ENCODE results near the gene INS. TPM values are rescaled to one million over a fixed set of nuclear protein-coding genes. Genes with fewer than 3 reads are reported as not detected.

INS gene
- total and polyA plus RNA-seq, 2 of the 13 experiments (the other 11 are each of a cell fraction or from before 2014, with no cell fraction given), result not detected

DNA sequence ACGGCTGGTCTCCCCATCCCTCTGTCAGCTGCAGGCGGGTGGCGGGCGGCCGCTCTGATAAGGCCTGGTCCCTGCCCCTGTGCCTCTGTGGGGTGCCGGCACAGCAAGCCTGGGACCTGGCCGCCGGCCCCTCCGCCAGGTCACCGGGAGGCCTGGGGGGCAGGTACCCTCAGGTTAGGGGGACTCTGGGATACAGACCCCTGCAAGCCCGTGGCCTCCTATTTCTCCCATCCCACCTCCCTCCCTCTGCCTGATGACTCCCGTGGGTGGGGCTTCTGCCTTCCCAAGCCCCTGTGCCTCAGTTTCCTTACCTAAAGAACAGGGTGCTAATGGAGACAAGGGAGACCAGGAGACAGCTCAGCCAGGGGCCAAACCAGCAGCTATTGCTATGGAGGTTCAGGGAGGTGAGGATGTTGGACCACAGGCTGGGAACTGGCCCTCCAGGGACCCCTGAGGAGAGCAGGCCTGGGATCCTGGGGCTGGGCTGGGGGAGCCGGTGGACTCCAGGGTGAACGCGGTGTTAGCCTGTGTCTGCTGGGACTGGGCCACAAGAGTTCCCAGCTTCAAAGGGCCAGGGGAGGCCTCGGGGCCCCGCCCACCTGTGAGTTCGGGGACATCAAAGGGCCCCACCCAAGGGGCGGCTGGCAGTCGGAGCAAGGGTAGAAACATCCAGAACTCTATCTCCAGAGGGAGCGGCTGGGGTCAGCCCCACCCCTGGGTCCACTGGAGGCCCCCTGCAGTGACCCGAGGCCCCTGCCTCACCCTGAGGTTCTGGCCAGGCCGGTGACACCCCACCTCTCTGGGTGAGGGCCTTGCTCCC is 42.6 kb upstream of the INS start (continued):
- no peak for TF ChIP-seq ZNF564 (CRISPR knock-in tag; IDR thresholded peaks at IDR 0.05)
- no peak for TF ChIP-seq ZFP62 (CRISPR knock-in tag; IDR thresholded peaks at IDR 0.05)
- TF ChIP-seq MYNN (CRISPR knock-in tag; IDR thresholded peaks at IDR 0.05; ENCODE audit: low read depth), result no peak
- TF ChIP-seq ZNF850 (CRISPR knock-in tag; conservative IDR thresholded peaks at IDR 0.05), result no peak
- TF ChIP-seq ZNF235 (CRISPR knock-in tag; IDR thresholded peaks at IDR 0.05; ENCODE audit: borderline replicate concordance), result no peak
- no peak for TF ChIP-seq ZNF282 (IDR thresholded peaks at IDR 0.05; ENCODE audit: partially characterized antibody)
- no peak for TF ChIP-seq IKZF4 (CRISPR knock-in tag; IDR thresholded peaks at IDR 0.05; ENCODE audit: borderline replicate concordance, low read depth, not compliant biosample characterization)
- peak; percentile 75 for TF ChIP-seq MED1 (CRISPR knock-in tag; IDR thresholded peaks at IDR 0.05)
- no peak for TF ChIP-seq ZNF543 (CRISPR knock-in tag; IDR thresholded peaks at IDR 0.05)
- TF ChIP-seq EZH2 (conservative IDR thresholded peaks at IDR 0.05; ENCODE audit: low read depth, low read length), result no peak
- no peak; the same call in 1 of the 2 replicates for TF ChIP-seq HDAC1 (CRISPR knock-in tag; IDR thresholded peaks at IDR 0.05)
- no peak for TF ChIP-seq SRSF4 (IDR thresholded peaks at IDR 0.05; ENCODE audit: low read depth, low read length, poor library complexity, severe bottlenecking)
- TF ChIP-seq, protein P1, sequence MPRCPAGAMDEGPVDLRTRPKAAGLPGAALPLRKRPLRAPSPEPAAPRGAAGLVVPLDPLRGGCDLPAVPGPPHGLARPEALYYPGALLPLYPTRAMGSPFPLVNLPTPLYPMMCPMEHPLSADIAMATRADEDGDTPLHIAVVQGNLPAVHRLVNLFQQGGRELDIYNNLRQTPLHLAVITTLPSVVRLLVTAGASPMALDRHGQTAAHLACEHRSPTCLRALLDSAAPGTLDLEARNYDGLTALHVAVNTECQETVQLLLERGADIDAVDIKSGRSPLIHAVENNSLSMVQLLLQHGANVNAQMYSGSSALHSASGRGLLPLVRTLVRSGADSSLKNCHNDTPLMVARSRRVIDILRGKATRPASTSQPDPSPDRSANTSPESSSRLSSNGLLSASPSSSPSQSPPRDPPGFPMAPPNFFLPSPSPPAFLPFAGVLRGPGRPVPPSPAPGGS (CRISPR knock-in tag; IDR thresholded peaks at IDR 0.05), result peak; percentile 22; the same call in 1 of the 2 replicates
- TF ChIP-seq MIER3 (CRISPR knock-in tag; IDR thresholded peaks at IDR 0.05; ENCODE audit: borderline replicate concordance), result no peak
- TF ChIP-seq NBN (conservative IDR thresholded peaks at IDR 0.05), result no peak
- TF ChIP-seq GLI4 (CRISPR knock-in tag; IDR thresholded peaks at IDR 0.05; ENCODE audit: borderline replicate concordance), result no peak
- TF ChIP-seq ZFY (CRISPR knock-in tag; IDR thresholded peaks at IDR 0.05), result peak; percentile 68
- no peak for TF ChIP-seq ZNF75D (CRISPR knock-in tag; IDR thresholded peaks at IDR 0.05; ENCODE audit: borderline replicate concordance)
- TF ChIP-seq MAZ (IDR thresholded peaks at IDR 0.05; ENCODE audit: borderline replicate concordance, low read depth, low read length), result no peak
- TF ChIP-seq MAZ (CRISPR knock-in tag; IDR thresholded peaks at IDR 0.05; ENCODE audit: low read depth), result no peak
- TF ChIP-seq NR1H2 (CRISPR knock-in tag; IDR thresholded peaks at IDR 0.05; ENCODE audit: borderline replicate concordance, low read depth), result no peak
- TF ChIP-seq, protein P2, sequence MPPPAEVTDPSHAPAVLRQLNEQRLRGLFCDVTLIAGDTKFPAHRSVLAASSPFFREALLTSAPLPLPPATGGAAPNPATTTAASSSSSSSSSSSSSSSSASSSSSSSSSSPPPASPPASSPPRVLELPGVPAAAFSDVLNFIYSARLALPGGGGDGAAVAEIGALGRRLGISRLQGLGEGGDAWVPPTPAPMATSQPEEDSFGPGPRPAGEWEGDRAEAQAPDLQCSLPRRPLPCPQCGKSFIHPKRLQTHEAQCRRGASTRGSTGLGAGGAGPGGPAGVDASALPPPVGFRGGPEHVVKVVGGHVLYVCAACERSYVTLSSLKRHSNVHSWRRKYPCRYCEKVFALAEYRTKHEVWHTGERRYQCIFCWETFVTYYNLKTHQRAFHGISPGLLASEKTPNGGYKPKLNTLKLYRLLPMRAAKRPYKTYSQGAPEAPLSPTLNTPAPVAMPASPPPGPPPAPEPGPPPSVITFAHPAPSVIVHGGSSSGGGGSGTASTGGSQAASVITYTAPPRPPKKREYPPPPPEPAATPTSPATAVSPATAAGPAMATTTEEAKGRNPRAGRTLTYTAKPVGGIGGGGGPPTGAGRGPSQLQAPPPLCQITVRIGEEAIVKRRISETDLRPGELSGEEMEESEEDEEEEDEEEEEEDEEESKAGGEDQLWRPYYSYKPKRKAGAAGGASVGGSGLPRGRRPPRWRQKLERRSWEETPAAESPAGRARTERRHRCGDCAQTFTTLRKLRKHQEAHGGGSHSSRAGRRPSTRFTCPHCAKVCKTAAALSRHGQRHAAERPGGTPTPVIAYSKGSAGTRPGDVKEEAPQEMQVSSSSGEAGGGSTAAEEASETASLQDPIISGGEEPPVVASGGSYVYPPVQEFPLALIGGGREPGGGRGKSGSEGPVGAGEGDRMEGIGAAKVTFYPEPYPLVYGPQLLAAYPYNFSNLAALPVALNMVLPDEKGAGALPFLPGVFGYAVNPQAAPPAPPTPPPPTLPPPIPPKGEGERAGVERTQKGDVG (CRISPR knock-in tag; IDR thresholded peaks at IDR 0.05; ENCODE audit: borderline replicate concordance), result peak; percentile 80; the same call in 1 of the 2 replicates
- peak; percentile 75; the same call in 1 of the 2 replicates for TF ChIP-seq HNRNPL (IDR thresholded peaks at IDR 0.05; ENCODE audit: low read depth, low read length)
- no peak for TF ChIP-seq KMT2B (CRISPR knock-in tag; IDR thresholded peaks at IDR 0.05)
- TF ChIP-seq ZNF672 (CRISPR knock-in tag; IDR thresholded peaks at IDR 0.05), result no peak
- peak; percentile 39; the same call in 1 of the 2 replicates for TF ChIP-seq POLR2AphosphoS5 (IDR thresholded peaks at IDR 0.05; ENCODE audit: low read depth, low read length)
- no peak for TF ChIP-seq TAF15 (IDR thresholded peaks at IDR 0.05; ENCODE audit: low read depth, low read length, poor library complexity, severe bottlenecking)

All from HepG2 (cell line).